ENCODE measurements around the gene NRAS. TPM values are rescaled to one million over a fixed set of nuclear protein-coding genes. Genes with fewer than 3 reads are reported as not detected.
"Not testable (repeated sequence)": the region's sequence is repeated elsewhere in the genome, so short reads cannot be mapped to it uniquely, and the experiment has no call there.

The NRAS gene
- total RNA-seq (2014; rRNA removed; shearing (Covaris generic)) = 42.6 and 52.2 TPM in 2 replicates
- 53.8 and 66.6 TPM in 2 replicates for polyA plus RNA-seq (2015; cell fraction: cytosol; rRNA removed)
- polyA plus RNA-seq (2015; cell fraction: nucleus; rRNA removed) = 24.5 and 28.8 TPM in 2 replicates

- peak; percentile 86 for DNase-seq (ENCODE audit: low read depth)
These were observed at the start of gene NRAS for GRCh38 chr1:114716304-114717170. TSS of gene NRAS (minus strand) at chr1:114716771. CDS start at chr1:114716160, 611 bp downstream.

- no peak for DNase-seq (ENCODE audit: low read depth)
These were observed 48.1 kb upstream of the NRAS start for GRCh38 chr1:114764689-114765088.

GRCh38 chr1:114758256-114758832 is 41.8 kb upstream of the NRAS start:
- peak; percentile 55 for DNase-seq (ENCODE audit: low read depth)

GRCh38 chr1:114757455-114758255 is 41.1 kb upstream of the NRAS start, which contains the start of gene CSDE1:
TSS of gene CSDE1 (minus strand) at chr1:114757984. CDS start at chr1:114739890, 18,094 bp downstream.
- peak; percentile 94 for DNase-seq (ENCODE audit: low read depth)

- DNase-seq (ENCODE audit: low read depth) = no peak
These were observed 40.4 kb upstream of the NRAS start for GRCh38 chr1:114756949-114757454.

GRCh38 chr1:114756009-114756892 is 39.7 kb upstream of the NRAS start:
- no peak for DNase-seq (ENCODE audit: low read depth)

GRCh38 chr1:114755006-114755931 is 38.7 kb upstream of the NRAS start:
- no peak for DNase-seq (ENCODE audit: low read depth)

- DNase-seq (ENCODE audit: low read depth) = not testable (repeated sequence)
These were observed 37.1 kb upstream of the NRAS start for GRCh38 chr1:114753702-114754101.

- DNase-seq (ENCODE audit: low read depth) = no peak
These were observed 36.6 kb upstream of the NRAS start for GRCh38 chr1:114753143-114753542.

GRCh38 chr1:114750780-114751179 is 34.2 kb upstream of the NRAS start:
- DNase-seq (ENCODE audit: low read depth) = no peak

GRCh38 chr1:114749835-114750234 is 33.3 kb upstream of the NRAS start:
- DNase-seq (ENCODE audit: low read depth) = no peak

GRCh38 chr1:114746450-114747121 is 30.0 kb upstream of the NRAS start:
- DNase-seq (ENCODE audit: low read depth) = no peak

- DNase-seq (ENCODE audit: low read depth) = peak; percentile 18
These were observed 28.7 kb upstream of the NRAS start for GRCh38 chr1:114745291-114745690.

GRCh38 chr1:114741963-114742746 is 25.6 kb upstream of the NRAS start:
- DNase-seq (ENCODE audit: low read depth) = no peak

GRCh38 chr1:114740331-114740730 is 23.8 kb upstream of the NRAS start:
- no peak for DNase-seq (ENCODE audit: low read depth)

- no peak for DNase-seq (ENCODE audit: low read depth)
These were observed 20.8 kb upstream of the NRAS start for GRCh38 chr1:114737314-114737849.

GRCh38 chr1:114735479-114735878 is 18.9 kb upstream of the NRAS start:
- no peak for DNase-seq (ENCODE audit: low read depth)

GRCh38 chr1:114729782-114730181 is 13.2 kb upstream of the NRAS start:
- no peak for DNase-seq (ENCODE audit: low read depth)
